Lower leg skin (tissue), 3 donors: ENCODE data around the gene OTULIN.

Source experiments
- POLR2A ChIP-seq, 2 donors: fragments of 450-650 bp; IDR thresholded peaks; one replicate each; pipeline ENCODE4 v1.6.1; 2016 to 2017; ENCODE audit warnings: antibody characterized with exemption in 2 of 2, mild to moderate bottlenecking in 1 of 2, moderate library complexity in 1 of 2
- TF ChIP-seq, protein P1 (sequence below), 3 donors: fragments of 450-650 bp; IDR thresholded peaks; one replicate each; pipeline ENCODE4 v1.5.1; 2016; ENCODE audit warnings: antibody characterized with exemption in 3 of 3, mild to moderate bottlenecking in 3 of 3, moderate library complexity in 2 of 3

DNA sequence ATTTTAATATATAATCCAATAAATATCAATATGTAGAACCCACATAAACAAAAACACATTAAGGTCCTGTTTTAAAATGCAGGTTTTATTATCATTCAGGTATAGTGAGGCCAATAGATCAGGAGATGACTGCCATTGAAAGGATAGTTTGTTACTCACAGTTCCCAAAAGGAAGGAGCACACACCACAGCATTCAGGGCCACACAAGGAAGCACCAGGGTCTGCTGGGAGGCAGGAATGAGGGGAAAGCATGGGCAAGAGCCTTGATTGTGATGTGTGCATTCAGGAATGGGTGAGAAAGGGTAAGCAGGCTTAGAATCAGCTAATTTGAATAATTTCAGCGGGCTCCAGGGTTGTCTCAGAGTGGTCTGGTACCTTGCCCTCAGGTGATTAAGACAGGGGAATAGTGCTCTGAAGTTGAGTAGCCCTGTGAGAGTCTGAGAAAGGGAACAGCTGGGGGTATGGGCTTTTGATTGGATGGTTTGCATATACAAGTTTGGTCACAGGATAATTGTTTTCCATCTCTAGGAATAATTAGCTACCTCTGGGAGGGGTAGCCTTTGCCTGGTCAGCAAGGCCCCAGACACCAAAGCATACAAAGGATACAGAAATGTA, 19.8 kb upstream of the OTULIN start:
- TF ChIP-seq, protein P1, sequence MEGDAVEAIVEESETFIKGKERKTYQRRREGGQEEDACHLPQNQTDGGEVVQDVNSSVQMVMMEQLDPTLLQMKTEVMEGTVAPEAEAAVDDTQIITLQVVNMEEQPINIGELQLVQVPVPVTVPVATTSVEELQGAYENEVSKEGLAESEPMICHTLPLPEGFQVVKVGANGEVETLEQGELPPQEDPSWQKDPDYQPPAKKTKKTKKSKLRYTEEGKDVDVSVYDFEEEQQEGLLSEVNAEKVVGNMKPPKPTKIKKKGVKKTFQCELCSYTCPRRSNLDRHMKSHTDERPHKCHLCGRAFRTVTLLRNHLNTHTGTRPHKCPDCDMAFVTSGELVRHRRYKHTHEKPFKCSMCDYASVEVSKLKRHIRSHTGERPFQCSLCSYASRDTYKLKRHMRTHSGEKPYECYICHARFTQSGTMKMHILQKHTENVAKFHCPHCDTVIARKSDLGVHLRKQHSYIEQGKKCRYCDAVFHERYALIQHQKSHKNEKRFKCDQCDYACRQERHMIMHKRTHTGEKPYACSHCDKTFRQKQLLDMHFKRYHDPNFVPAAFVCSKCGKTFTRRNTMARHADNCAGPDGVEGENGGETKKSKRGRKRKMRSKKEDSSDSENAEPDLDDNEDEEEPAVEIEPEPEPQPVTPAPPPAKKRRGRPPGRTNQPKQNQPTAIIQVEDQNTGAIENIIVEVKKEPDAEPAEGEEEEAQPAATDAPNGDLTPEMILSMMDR (IDR thresholded peaks at IDR 0.05) = no peak
- TF ChIP-seq POLR2A (IDR thresholded peaks at IDR 0.05) = no peak
